B cell (primary cell): ENCODE data around the gene OR6C75. TPM values are rescaled to one million over a fixed set of nuclear protein-coding genes. Genes with fewer than 3 reads are reported as not detected.
"Not testable (repeated sequence)": the region's sequence is repeated elsewhere in the genome, so short reads cannot be mapped to it uniquely, and the experiment has no call there.

Experiments
- ATAC-seq: fragments of 200-7000 bp; cut with Tn5 transposase; one replicate; pipeline ENCODE4 v1.10.0; 2021; ENCODE audit warnings: low read depth, mild to moderate bottlenecking, moderate number of reproducible peaks, moderate library complexity
- CTCF ChIA-PET: fragments of 350-600 bp; sonication (Branson Sonifier 250); formaldehyde crosslinking; loops from one replicate; lab custom pipeline; 2021; ENCODE audit warnings: antibody characterized with exemption, inconsistent platforms; lab: Charles Lee
- POLR2A ChIA-PET: fragments of 350-600 bp; sonication (Branson Sonifier 250); formaldehyde crosslinking; loops from one replicate; lab custom pipeline; 2021; ENCODE audit warnings: antibody characterized with exemption; lab: Charles Lee
- DNase-seq: peaks from one replicate; pipeline ENCODE4 v3.0.0; 2013
- H2AFZ ChIP-seq: 2 replicates; pipeline ENCODE4 v1.6.1; 2012; ENCODE audit warnings: mild to moderate bottlenecking, low read depth, low read length; ENCODE audit not compliant: insufficient read depth, poor library complexity, severe bottlenecking
- H3K27ac ChIP-seq, 2 donors: 1 replicate in 1 of 2; 2 replicates in 1 of 2; pipeline ENCODE4 v1.5.1; 2012 to 2013; ENCODE audit warnings: low read length in 2 of 2, mild to moderate bottlenecking in 2 of 2, moderate library complexity in 1 of 2
- H3K27me3 ChIP-seq, 4 experiments: fragments of 200-600 bp in 1 of 4; sonication (generic) in 1 of 4; replicated peaks in 1 of 4; 1 replicate in 2 of 4; 2 replicates in 2 of 4; pipeline versions ENCODE4 v1.6.1 to v1.7.0; 2013 to 2016; ENCODE audit warnings: low read length in 3 of 4, mild to moderate bottlenecking in 2 of 4, mixed read lengths in 1 of 4, moderate library complexity in 1 of 4; ENCODE audit not compliant: insufficient read depth in 4 of 4, control insufficient read depth in 3 of 4; ENCODE audit errors: control extremely low read depth in 1 of 4
- H3K36me3 ChIP-seq, 2 experiments: replicated peaks in 1 of 2; 1 replicate in 1 of 2; 2 replicates in 1 of 2; pipeline versions ENCODE4 v1.6.1 to v1.7.1; 2013; ENCODE audit warnings: low read length in 1 of 2; ENCODE audit not compliant: insufficient read depth in 2 of 2, control insufficient read depth in 1 of 2; ENCODE audit errors: control extremely low read depth in 1 of 2, extremely low read depth in 1 of 2
- H3K4me1 ChIP-seq, 2 donors: fragments of 200-600 bp in 1 of 2; sonication (generic) in 1 of 2; 1 replicate in 1 of 2; 2 replicates in 1 of 2; pipeline versions ENCODE4 v1.5.1 to v1.6.1; 2013 to 2017; ENCODE audit warnings: low read length in 2 of 2; ENCODE audit not compliant: control insufficient read depth in 2 of 2, insufficient read depth in 2 of 2
- H3K4me2 ChIP-seq: replicated peaks from 2 replicates; pipeline ENCODE3; 2012; ENCODE audit warnings: mild to moderate bottlenecking, low read depth, low read length; ENCODE audit not compliant: poor library complexity, severe bottlenecking
- H3K4me3 ChIP-seq, 5 experiments: fragments of 200-600 bp in 1 of 5; sonication (generic) in 1 of 5; 1 replicate in 3 of 5; 2 replicates in 2 of 5; pipeline versions ENCODE4 v1.5.1 to v1.7.0; 2011 to 2016; ENCODE audit warnings: low read length in 4 of 5, mild to moderate bottlenecking in 4 of 5, low read depth in 2 of 5, control low read depth in 1 of 5, moderate library complexity in 1 of 5; ENCODE audit not compliant: insufficient read depth in 1 of 5; ENCODE audit errors: control extremely low read depth in 1 of 5, extremely low read depth in 1 of 5
- H3K79me2 ChIP-seq: fragments of 200-600 bp; sonication (generic); one replicate; pipeline ENCODE4 v1.6.0; 2016; ENCODE audit warnings: low read length; ENCODE audit not compliant: control insufficient read depth, insufficient read depth
- H3K9ac ChIP-seq: fragments of 200-600 bp; sonication (generic); 2 replicates; pipeline ENCODE4 v1.6.1; 2017; ENCODE audit warnings: mild to moderate bottlenecking, low read length, moderate library complexity
- H3K9me3 ChIP-seq, 3 donors: one replicate each; pipeline versions ENCODE4 v1.6.1 to v1.7.1; 2013; ENCODE audit warnings: low read length in 2 of 3; ENCODE audit not compliant: control insufficient read depth in 2 of 3, insufficient read depth in 1 of 3; ENCODE audit errors: control extremely low read depth in 1 of 3
- H4K20me1 ChIP-seq: 2 replicates; pipeline ENCODE4 v1.6.0; 2012; ENCODE audit warnings: mild to moderate bottlenecking, low read length; ENCODE audit not compliant: insufficient read depth, control insufficient read depth, poor library complexity, severe bottlenecking
- H3K27ac Mint-ChIP-seq: one replicate; pipeline ENCODE4 v1.8.0; 2021; ENCODE audit warnings: mixed read lengths
- H3K27me3 Mint-ChIP-seq: one replicate; pipeline ENCODE4 v1.8.0; 2021; ENCODE audit warnings: mixed read lengths
- H3K4me1 Mint-ChIP-seq: one replicate; pipeline ENCODE4 v1.8.0; 2021; ENCODE audit warnings: mixed read lengths
- H3K4me3 Mint-ChIP-seq: one replicate; pipeline ENCODE4 v1.8.0; 2021; ENCODE audit warnings: mixed read lengths
- H3K9me3 Mint-ChIP-seq: one replicate; pipeline ENCODE4 v1.8.0; 2022; ENCODE audit warnings: mixed read lengths; ENCODE audit not compliant: insufficient read depth
- WGBS: methylation state at CpG from one replicate; pipeline ENCODE4 v1.1.5; 2013; ENCODE audit warnings: missing lambda C conversion rate; ENCODE audit not compliant: insufficient coverage; 5-methylcytosine and 5-hydroxymethylcytosine counted together
- intact Hi-C: fragments of 100-400 bp; cut with micrococcal nuclease; formaldehyde crosslinking; loops from one replicate; pipeline ENCODE4 v1.10.0; 2022
- polyA plus RNA-seq: library from polyadenylated mRNA; depleted of rRNA; stranded (reverse); fragments of >200 nt; gene quantifications from 2 replicates; pipeline ENCODE4 v1.2.3, GENCODE V29; 2012
- total RNA-seq, 2 donors: library from RNA; stranded (reverse); fragments of 120-200 nt in 1 of 2; gene quantifications; 1 replicate in 1 of 2; 2 replicates in 1 of 2; pipeline versions ENCODE4 v1.2.3 to v1.2.4, GENCODE V29; 2013 to 2022

OR6C75 gene
- total and polyA plus RNA-seq, 2 donors (not counting 1 experiment from before 2014, with no cell fraction given) = not detected

DNA sequence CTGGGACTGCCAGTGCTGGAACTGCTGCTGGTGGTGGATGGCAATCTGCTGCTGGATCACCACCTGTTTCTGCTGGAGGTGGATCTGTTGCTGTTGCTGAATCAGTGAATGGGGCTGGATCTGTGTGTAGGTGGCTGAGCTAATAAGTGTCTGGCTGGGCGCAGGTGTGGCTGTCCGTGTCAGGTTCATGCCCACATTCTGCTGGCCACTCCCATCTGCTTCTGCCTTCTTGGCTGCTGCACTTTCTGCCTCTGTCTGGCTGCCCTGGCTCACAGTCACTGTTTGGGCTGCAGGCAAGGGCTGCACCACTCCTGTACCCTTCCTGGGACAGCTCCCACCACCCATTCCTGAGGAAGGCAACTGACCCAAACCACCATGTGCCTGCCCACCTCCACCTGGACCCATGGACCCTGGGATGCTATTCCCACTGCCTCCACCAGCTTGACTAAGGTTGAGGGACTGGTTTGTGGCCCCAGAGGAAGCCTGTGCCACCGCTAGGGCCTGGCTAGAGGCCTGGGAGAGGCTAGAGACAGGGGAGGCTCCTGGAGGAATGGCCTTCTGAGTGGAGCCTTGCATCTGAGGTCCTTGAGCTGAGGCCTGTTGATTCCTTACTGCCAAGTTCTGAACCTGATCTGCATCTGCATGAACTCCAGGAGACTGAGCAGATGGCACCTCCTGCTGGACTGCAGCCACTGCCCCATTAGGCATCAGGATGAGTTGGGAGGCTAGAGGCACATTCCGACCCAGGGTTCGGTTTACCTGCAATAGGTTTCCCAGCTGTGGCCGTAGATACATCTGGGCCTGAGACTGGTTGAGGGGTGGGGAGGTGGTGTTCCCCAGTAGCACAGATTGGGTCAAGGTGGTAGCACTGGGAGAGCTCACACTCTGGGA lies 51.0 kb downstream of the OR6C75 start:
- H4K20me1 ChIP-seq, H3K27ac ChIP-seq, CTCF ChIA-PET, H3K4me1 ChIP-seq, H2AFZ ChIP-seq, H3K9ac ChIP-seq, DNase-seq, H3K4me3 ChIP-seq, H3K4me1 Mint-ChIP-seq, H3K9me3 ChIP-seq, H3K27ac Mint-ChIP-seq, H3K4me2 ChIP-seq, H3K27me3 ChIP-seq, H3K36me3 ChIP-seq, intact Hi-C loops, H3K9me3 Mint-ChIP-seq, ATAC-seq, H3K79me2 ChIP-seq, POLR2A ChIA-PET: not testable (repeated sequence)
- Mint-ChIP-seq H3K27me3 (peaks cover 37% of the 10 kb centered on the region), H3K4me3 (peak overlapping the region; percentile 26)
- 88% methylated on average over 2 of the region's 6 CpGs for WGBS

DNA sequence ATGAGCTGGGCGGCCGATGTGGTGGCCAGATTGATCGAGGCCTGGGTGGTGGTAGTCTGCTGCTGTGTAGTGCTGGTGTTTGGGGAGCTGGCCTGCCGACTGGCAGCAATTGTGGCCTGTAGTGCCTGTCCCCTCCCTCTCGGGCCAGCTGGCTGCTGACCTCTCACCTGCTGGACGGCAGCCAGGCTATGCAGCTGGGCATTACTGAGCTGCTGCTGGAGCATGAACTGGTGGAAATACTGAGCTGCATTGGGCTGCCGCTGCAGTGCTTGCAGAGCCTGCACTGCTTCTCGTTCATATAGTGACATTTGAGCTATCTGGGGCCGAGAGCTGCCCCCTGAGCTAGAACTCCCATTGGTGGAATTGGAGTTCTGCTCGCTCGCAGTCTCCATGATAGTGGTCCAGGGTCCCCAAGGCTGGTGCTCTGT lies 51.6 kb downstream of the OR6C75 start:
- peaks cover 40% of the 10 kb centered on the region for H3K27me3 Mint-ChIP-seq
- POLR2A ChIA-PET, H3K4me1 Mint-ChIP-seq: not testable (repeated sequence)

DNA sequence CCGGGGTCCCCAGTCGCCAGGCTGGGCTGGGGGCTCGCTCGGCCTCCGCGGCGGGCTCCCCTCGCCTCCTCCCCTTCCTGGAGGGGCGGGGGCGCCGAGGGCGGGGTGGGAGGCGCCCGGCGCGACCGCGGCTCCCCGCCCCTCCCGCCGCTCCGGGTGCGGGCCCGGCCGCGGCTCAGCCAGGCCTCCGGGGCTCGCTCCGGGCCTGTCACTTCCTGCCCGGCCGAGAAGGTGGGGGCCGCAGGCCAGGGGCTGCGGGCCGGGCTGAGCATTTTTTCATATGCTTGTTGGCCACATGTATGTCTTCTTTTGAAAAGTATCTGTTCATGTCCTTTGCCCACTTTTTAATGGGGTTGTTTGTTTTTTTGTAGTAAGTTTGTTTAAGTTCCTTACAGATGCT lies 52.1 kb downstream of the OR6C75 start:
- H3K27ac ChIP-seq, H3K9ac ChIP-seq, CTCF ChIA-PET, H4K20me1 ChIP-seq, H3K27ac Mint-ChIP-seq, H3K36me3 ChIP-seq, H3K9me3 ChIP-seq, H3K4me1 Mint-ChIP-seq, H3K27me3 ChIP-seq, DNase-seq, H2AFZ ChIP-seq, H3K4me1 ChIP-seq, H3K4me3 ChIP-seq, H3K9me3 Mint-ChIP-seq, POLR2A ChIA-PET, H3K79me2 ChIP-seq, intact Hi-C loops: not testable (repeated sequence)
- peak overlapping the region; percentile 72 for H3K4me3 Mint-ChIP-seq
- WGBS = 16% methylated on average over 4 of the region's 34 CpGs
- peak; percentile 92 for ATAC-seq
- peaks cover 45% of the 10 kb centered on the region for H3K27me3 Mint-ChIP-seq
- H3K4me2 ChIP-seq = peak overlapping the region; percentile 25

More for the DNA sequence above, 51.6 kb downstream of the OR6C75 start:
- H3K4me2 ChIP-seq, H3K9me3 Mint-ChIP-seq, H2AFZ ChIP-seq, H4K20me1 ChIP-seq, H3K27ac Mint-ChIP-seq, ATAC-seq, H3K9ac ChIP-seq, CTCF ChIA-PET, H3K27ac ChIP-seq, H3K9me3 ChIP-seq, H3K79me2 ChIP-seq, H3K36me3 ChIP-seq, H3K4me3 ChIP-seq, DNase-seq, H3K27me3 ChIP-seq, intact Hi-C loops, H3K4me1 ChIP-seq: not testable (repeated sequence)
- 84% methylated on average over 7 of the region's 11 CpGs for WGBS
- H3K4me3 Mint-ChIP-seq = peak overlapping the region; percentile 26
